CD14-positive monocyte (primary cell): ENCODE results near the gene ARL5B. TPM values are rescaled to one million over a fixed set of nuclear protein-coding genes. Genes with fewer than 3 reads are reported as not detected.

ENCODE experiments used
- DNase-seq, 3 donors: peaks; one replicate each; pipeline ENCODE4 v3.0.0-alpha.2; 2011 to 2022
- H2AFZ ChIP-seq: 2 replicates; pipeline ENCODE4 v1.6.0; 2012; ENCODE audit warnings: mild to moderate bottlenecking, low read depth, low read length, inconsistent platforms; ENCODE audit not compliant: insufficient read depth, poor library complexity, severe bottlenecking
- H3K27ac ChIP-seq, 2 donors: 1 replicate in 1 of 2; 2 replicates in 1 of 2; pipeline ENCODE4 v1.5.1; 2012 to 2013; ENCODE audit warnings: low read length in 2 of 2, control low read depth in 1 of 2, inconsistent platforms in 1 of 2, low read depth in 1 of 2, mild to moderate bottlenecking in 1 of 2
- H3K27me3 ChIP-seq, 2 donors: one replicate each; pipeline versions ENCODE4 v1.6.0 to v1.6.1; 2011 to 2013; ENCODE audit warnings: low read length in 2 of 2; ENCODE audit not compliant: control insufficient read depth in 2 of 2, insufficient read depth in 2 of 2
- H3K36me3 ChIP-seq, 2 donors: replicated peaks in 1 of 2; 1 replicate in 1 of 2; 2 replicates in 1 of 2; pipeline versions ENCODE4 v1.5.1 to v1.6.1; 2012 to 2013; ENCODE audit warnings: low read length in 2 of 2, control low read depth in 1 of 2, inconsistent platforms in 1 of 2, mild to moderate bottlenecking in 1 of 2; ENCODE audit not compliant: insufficient read depth in 2 of 2, control insufficient read depth in 1 of 2
- H3K4me1 ChIP-seq, 2 donors: 1 replicate in 1 of 2; 2 replicates in 1 of 2; pipeline versions ENCODE4 v1.5.1 to v1.6.1; 2012 to 2013; ENCODE audit warnings: low read length in 2 of 2, control low read depth in 1 of 2, inconsistent platforms in 1 of 2, mild to moderate bottlenecking in 1 of 2, moderate library complexity in 1 of 2; ENCODE audit not compliant: insufficient read depth in 2 of 2, control insufficient read depth in 1 of 2
- H3K4me2 ChIP-seq: replicated peaks from 2 replicates; pipeline ENCODE3; 2012; ENCODE audit warnings: low read length, moderate library complexity, mild to moderate bottlenecking; ENCODE audit not compliant: poor library complexity, severe bottlenecking; ENCODE audit errors: extremely low read depth
- H3K4me3 ChIP-seq, 3 experiments: fragments of 200-600 bp in 1 of 3; sonication (generic) in 1 of 3; replicated peaks in 1 of 3; 1 replicate in 2 of 3; 2 replicates in 1 of 3; pipeline ENCODE4 v1.5.1; 2011 to 2013; ENCODE audit warnings: low read length in 3 of 3, mild to moderate bottlenecking in 3 of 3, control low read depth in 2 of 3, low read depth in 2 of 3, inconsistent platforms in 1 of 3, moderate library complexity in 1 of 3
- H3K79me2 ChIP-seq: 2 replicates; pipeline ENCODE4 v1.6.0; 2012; ENCODE audit warnings: mild to moderate bottlenecking, control low read depth, inconsistent platforms, low read length, moderate library complexity; ENCODE audit not compliant: insufficient read depth
- H3K9ac ChIP-seq: 2 replicates; pipeline ENCODE4 v1.6.0; 2017; ENCODE audit warnings: low read length, mild to moderate bottlenecking; ENCODE audit not compliant: insufficient read depth, poor library complexity, severe bottlenecking
- H3K9me3 ChIP-seq, 2 donors: replicated peaks in 1 of 2; 1 replicate in 1 of 2; 2 replicates in 1 of 2; pipeline versions ENCODE4 v1.5.1 to v1.6.1; 2012 to 2013; ENCODE audit warnings: low read length in 2 of 2, control low read depth in 1 of 2; ENCODE audit not compliant: control insufficient read depth in 1 of 2, insufficient read depth in 1 of 2
- H4K20me1 ChIP-seq: 2 replicates; pipeline ENCODE4 v1.6.0; 2012; ENCODE audit warnings: mild to moderate bottlenecking, low read length, control low read depth, moderate library complexity; ENCODE audit not compliant: insufficient read depth
- H3K27ac Mint-ChIP-seq, 7 donors: one replicate each; pipeline ENCODE4 v1.8.0; 2020; ENCODE audit warnings: mild to moderate bottlenecking in 7 of 7, mixed read lengths in 7 of 7, moderate library complexity in 6 of 7, inconsistent platforms in 2 of 7
- H3K27me3 Mint-ChIP-seq, 3 donors: one replicate each; pipeline ENCODE4 v1.8.0; 2021 to 2022; ENCODE audit warnings: low read depth in 3 of 3, mild to moderate bottlenecking in 3 of 3, mixed read lengths in 3 of 3, moderate library complexity in 3 of 3, inconsistent platforms in 1 of 3
- H3K36me3 Mint-ChIP-seq, 2 donors: one replicate each; pipeline ENCODE4 v1.8.0; 2020; ENCODE audit warnings: mixed read lengths in 2 of 2, inconsistent platforms in 1 of 2, mild to moderate bottlenecking in 1 of 2
- H3K4me1 Mint-ChIP-seq: one replicate; pipeline ENCODE4 v1.8.0; 2020; ENCODE audit warnings: mild to moderate bottlenecking, mixed read lengths
- H3K4me3 Mint-ChIP-seq, 2 donors: one replicate each; pipeline ENCODE4 v1.8.0; 2020; ENCODE audit warnings: mild to moderate bottlenecking in 2 of 2, mixed read lengths in 2 of 2, moderate library complexity in 1 of 2
- H3K9me3 Mint-ChIP-seq, 7 donors: one replicate each; pipeline ENCODE4 v1.8.0; 2020 to 2022; ENCODE audit warnings: mixed read lengths in 7 of 7, mild to moderate bottlenecking in 6 of 7, moderate library complexity in 6 of 7, inconsistent platforms in 2 of 7
- WGBS: methylation state at CpG from one replicate; pipeline ENCODE4 v1.1.5; 2013; ENCODE audit warnings: missing lambda C conversion rate; ENCODE audit not compliant: insufficient coverage; 5-methylcytosine and 5-hydroxymethylcytosine counted together
- intact Hi-C, 2 donors: fragments of 100-400 bp; cut with micrococcal nuclease; formaldehyde crosslinking; loops; one replicate each; pipeline versions ENCODE4 v1.15.0 to v1.15.1; 2023
- polyA plus RNA-seq, 3 donors: library from polyadenylated mRNA; depleted of rRNA in 1 of 3; unstranded in 2 of 3; stranded (reverse) in 1 of 3; fragments of 300-500 nt in 2 of 3; fragments of >200 nt in 1 of 3; fragmentation: Illumina TruSeq in 2 of 3; gene quantifications; 1 replicate in 2 of 3; 2 replicates in 1 of 3; pipeline ENCODE4 v1.2.3, GENCODE V29; 2012 to 2021
- TF ChIP-seq, protein P1 (sequence below): fragments of 200-600 bp; IDR thresholded peaks from one replicate; pipeline ENCODE4 v1.8.0; 2022; ENCODE audit warnings: antibody characterized with exemption, mild to moderate bottlenecking

Gene ARL5B
- polyA plus RNA-seq, 3 donors: 1.3 to 14.4 (median 1.4) TPM

DNA sequence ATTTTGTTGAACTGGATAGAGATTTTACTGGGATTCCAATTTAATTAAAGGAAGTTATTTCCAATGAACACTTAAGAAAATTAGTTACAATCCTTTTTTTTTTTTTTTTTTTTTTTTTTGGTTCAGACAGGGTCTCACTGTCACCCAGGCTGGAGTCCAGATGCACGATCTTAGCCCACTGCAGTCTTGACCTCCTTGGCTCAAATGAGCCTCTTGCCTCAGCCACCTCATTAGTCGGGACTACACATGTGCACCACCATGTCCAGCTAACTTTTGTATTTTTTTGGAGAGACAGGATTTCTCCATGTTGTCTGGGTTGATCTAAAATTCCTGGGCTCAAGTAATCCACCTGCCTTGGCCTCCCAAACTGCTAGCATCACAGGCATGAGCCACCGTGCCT, 2.5 kb upstream of the ARL5B start:
- Mint-ChIP-seq H3K27me3 (no peaks in the 10 kb centered on the region), H3K27ac (peak overlapping the region in 2 of 7 donors; percentile 8 to 20), H3K36me3 (peaks cover 9 to 13% of the 10 kb centered on the region in 2 donors), H3K4me1 (peaks cover 27% of the 10 kb centered on the region), H3K9me3 (no peaks in the 10 kb centered on the region), H3K4me3 (no peak overlapping the region)
- Histone ChIP-seq H3K4me2 (no peak overlapping the region), H3K36me3 (no peaks in the 10 kb centered on the region), H3K27ac (no peak overlapping the region), H3K4me1 (peaks cover 19 to 36% of the 10 kb centered on the region in 2 donors), H4K20me1 (peaks cover 2% of the 10 kb centered on the region), H3K27me3 (no peaks in the 10 kb centered on the region), H3K9me3 (no peaks in the 10 kb centered on the region), H3K79me2 (peaks cover 34% of the 10 kb centered on the region), H3K4me3 (no peak overlapping the region), H2AFZ (no peak overlapping the region), H3K9ac (no peak overlapping the region)
- intact Hi-C loops: loop anchor here (10.0 kb wide), 3 partner anchors 1012 to 1842 kb away; partner anchors contain the start of genes RSU1 (in 1 of the 2) and STAM (in 1 of the 2)
- TF ChIP-seq, protein P1, sequence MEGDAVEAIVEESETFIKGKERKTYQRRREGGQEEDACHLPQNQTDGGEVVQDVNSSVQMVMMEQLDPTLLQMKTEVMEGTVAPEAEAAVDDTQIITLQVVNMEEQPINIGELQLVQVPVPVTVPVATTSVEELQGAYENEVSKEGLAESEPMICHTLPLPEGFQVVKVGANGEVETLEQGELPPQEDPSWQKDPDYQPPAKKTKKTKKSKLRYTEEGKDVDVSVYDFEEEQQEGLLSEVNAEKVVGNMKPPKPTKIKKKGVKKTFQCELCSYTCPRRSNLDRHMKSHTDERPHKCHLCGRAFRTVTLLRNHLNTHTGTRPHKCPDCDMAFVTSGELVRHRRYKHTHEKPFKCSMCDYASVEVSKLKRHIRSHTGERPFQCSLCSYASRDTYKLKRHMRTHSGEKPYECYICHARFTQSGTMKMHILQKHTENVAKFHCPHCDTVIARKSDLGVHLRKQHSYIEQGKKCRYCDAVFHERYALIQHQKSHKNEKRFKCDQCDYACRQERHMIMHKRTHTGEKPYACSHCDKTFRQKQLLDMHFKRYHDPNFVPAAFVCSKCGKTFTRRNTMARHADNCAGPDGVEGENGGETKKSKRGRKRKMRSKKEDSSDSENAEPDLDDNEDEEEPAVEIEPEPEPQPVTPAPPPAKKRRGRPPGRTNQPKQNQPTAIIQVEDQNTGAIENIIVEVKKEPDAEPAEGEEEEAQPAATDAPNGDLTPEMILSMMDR: no peak
- no peak for DNase-seq
- no CpG with 5 or more reads among the region's 3 CpGs for WGBS

DNA sequence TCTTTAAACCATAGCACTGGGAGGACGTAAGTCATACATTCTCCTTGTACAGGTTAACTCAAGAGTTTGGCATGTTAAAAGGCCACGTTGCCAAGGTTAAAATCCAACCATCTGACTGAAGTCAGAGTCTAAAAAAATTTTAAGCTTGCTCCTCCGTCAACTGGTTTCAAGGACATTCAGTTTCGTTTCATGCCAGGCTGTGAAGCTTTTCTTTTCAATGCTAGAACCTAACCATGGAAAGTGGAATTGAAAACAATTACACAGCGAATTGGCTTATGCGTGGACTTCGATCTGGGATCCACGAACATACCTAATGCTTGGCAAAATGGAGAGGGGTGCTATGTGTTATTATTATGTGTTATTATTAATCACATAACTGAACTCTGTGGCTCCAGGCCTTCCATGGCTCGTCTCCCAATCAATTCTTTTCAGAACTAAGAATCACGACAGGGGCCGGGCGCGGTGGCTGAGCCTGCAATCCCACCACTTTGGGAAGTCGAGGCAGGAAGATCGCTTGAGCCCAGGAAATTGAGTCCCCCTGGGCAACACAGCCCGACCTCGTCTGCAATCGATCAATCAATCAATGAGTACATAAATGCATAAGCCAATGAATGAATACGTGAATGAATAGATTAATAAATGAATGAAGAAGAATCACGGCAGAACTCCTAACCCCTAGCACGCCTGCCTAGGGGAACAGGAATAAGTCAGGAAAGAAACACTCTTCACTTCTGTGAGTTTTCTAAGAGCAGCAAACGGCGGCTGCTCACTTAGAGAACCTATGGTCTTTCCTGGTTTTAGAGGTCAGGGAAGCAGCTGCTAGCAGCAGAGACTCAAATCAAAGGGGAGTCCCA, 733 bp upstream of the ARL5B start:
- H4K20me1 ChIP-seq: peaks cover 17% of the 10 kb centered on the region
- TF ChIP-seq, protein P1: no peak
- 9% methylated on average over 10 of the region's 23 CpGs for WGBS
- peak overlapping the region; percentile 95 for H3K9ac ChIP-seq
- H3K4me1 ChIP-seq: peaks cover 17 to 35% of the 10 kb centered on the region in 2 donors
- H3K27ac Mint-ChIP-seq: peak overlapping the region; percentile 97 to 100 (median 98)
- H3K4me3 Mint-ChIP-seq: peak overlapping the region; percentile 99 to 100
- peak overlapping the region; percentile 81 for H3K4me2 ChIP-seq
- H3K36me3 Mint-ChIP-seq: peaks cover 12 to 13% of the 10 kb centered on the region in 2 donors
- intact Hi-C loops: loop anchor here (10.0 kb wide), 3 partner anchors 1014 to 1844 kb away; partner anchors contain the start of genes RSU1 (in 1 of the 2) and STAM (in 1 of the 2)
- peaks cover 27% of the 10 kb centered on the region for H3K4me1 Mint-ChIP-seq
- peak overlapping the region; percentile 82 for H2AFZ ChIP-seq
- H3K27me3 Mint-ChIP-seq: no peaks in the 10 kb centered on the region
- H3K4me3 ChIP-seq: peak overlapping the region; percentile 84 to 100 (median 97)
- no peaks in the 10 kb centered on the region for H3K9me3 ChIP-seq
- H3K9me3 Mint-ChIP-seq: no peaks in the 10 kb centered on the region
- H3K79me2 ChIP-seq: peaks cover 51% of the 10 kb centered on the region
- no peaks in the 10 kb centered on the region for H3K27me3 ChIP-seq
- no peaks in the 10 kb centered on the region for H3K36me3 ChIP-seq
- H3K27ac ChIP-seq: peak overlapping the region; percentile 85 to 96
- peak in 2 of 3 donors; percentile 10 to 54 for DNase-seq
